WTC11 (cell line): Measurements from ENCODE around the gene CXCL8.

Experiments used
- HMGA2 ChIP-seq: fragments of 250-450 bp; sonication (Bioruptor Pico); IDR thresholded peaks from 2 replicates; pipeline ENCODE4 v1.4.0; 2021; ENCODE audit warnings: mild to moderate bottlenecking, moderate library complexity
- NR3C1 ChIP-seq: sonication (generic); formaldehyde crosslinking; conservative IDR thresholded peaks from 2 replicates; pipeline ENCODE4 v1.8.1; 2023; ENCODE audit warnings: low read depth, mild to moderate bottlenecking, missing genetic modification reagents
- TEAD1 ChIP-seq: sonication (generic); formaldehyde crosslinking; IDR thresholded peaks from 2 replicates; pipeline ENCODE4 v1.8.0; 2022; ENCODE audit warnings: mild to moderate bottlenecking, missing genetic modification reagents
- TF ChIP-seq, protein P1 (sequence below): fragments of 200-600 bp; IDR thresholded peaks from 2 replicates; pipeline ENCODE4 v1.8.0; 2022; ENCODE audit warnings: antibody characterized with exemption
- TF ChIP-seq, protein P2 (sequence below): fragments of 250-450 bp; sonication (Bioruptor Pico); IDR thresholded peaks from 2 replicates; pipeline ENCODE4 v1.9.0; 2021; ENCODE audit warnings: moderate library complexity, mild to moderate bottlenecking, inconsistent platforms, borderline replicate concordance
- TF ChIP-seq, protein P3 (sequence below): sonication (generic); formaldehyde crosslinking; IDR thresholded peaks from 2 replicates; pipeline ENCODE4 v1.8.1; 2022; ENCODE audit warnings: low read depth, mild to moderate bottlenecking, moderate library complexity, missing genetic modification reagents, borderline replicate concordance

DNA sequence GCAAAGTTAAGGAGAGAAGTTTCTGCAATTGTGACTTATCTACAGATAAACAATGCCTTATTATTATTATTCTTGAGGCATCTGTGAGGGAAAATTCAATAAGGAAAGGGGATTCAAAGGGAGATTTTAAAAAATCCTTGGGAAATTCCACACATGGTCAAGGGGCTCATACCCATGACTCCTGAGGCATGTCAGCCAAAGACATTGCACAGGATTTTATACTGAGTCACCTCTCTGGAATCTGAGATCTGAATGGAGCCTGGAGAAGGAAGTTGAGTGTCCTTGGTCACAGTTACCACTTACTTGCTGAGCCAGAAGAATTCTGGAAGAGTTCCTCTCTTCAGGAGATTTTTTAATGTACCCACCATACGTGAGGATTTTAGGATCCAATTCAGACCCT lies 14.4 kb upstream of the CXCL8 start:
- TF ChIP-seq, protein P1, sequence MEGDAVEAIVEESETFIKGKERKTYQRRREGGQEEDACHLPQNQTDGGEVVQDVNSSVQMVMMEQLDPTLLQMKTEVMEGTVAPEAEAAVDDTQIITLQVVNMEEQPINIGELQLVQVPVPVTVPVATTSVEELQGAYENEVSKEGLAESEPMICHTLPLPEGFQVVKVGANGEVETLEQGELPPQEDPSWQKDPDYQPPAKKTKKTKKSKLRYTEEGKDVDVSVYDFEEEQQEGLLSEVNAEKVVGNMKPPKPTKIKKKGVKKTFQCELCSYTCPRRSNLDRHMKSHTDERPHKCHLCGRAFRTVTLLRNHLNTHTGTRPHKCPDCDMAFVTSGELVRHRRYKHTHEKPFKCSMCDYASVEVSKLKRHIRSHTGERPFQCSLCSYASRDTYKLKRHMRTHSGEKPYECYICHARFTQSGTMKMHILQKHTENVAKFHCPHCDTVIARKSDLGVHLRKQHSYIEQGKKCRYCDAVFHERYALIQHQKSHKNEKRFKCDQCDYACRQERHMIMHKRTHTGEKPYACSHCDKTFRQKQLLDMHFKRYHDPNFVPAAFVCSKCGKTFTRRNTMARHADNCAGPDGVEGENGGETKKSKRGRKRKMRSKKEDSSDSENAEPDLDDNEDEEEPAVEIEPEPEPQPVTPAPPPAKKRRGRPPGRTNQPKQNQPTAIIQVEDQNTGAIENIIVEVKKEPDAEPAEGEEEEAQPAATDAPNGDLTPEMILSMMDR: no peak
- TF ChIP-seq, protein P2, sequence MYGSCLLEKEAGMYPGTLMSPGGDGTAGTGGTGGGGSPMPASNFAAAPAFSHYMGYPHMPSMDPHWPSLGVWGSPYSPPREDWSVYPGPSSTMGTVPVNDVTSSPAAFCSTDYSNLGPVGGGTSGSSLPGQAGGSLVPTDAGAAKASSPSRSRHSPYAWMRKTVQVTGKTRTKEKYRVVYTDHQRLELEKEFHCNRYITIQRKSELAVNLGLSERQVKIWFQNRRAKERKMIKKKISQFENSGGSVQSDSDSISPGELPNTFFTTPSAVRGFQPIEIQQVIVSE: no peak
- TF ChIP-seq HMGA2 (CRISPR knock-in tag) (no peak), TEAD1 (CRISPR knock-in tag) (no peak), NR3C1 (CRISPR knock-in tag) (no peak)
- TF ChIP-seq, protein P3, sequence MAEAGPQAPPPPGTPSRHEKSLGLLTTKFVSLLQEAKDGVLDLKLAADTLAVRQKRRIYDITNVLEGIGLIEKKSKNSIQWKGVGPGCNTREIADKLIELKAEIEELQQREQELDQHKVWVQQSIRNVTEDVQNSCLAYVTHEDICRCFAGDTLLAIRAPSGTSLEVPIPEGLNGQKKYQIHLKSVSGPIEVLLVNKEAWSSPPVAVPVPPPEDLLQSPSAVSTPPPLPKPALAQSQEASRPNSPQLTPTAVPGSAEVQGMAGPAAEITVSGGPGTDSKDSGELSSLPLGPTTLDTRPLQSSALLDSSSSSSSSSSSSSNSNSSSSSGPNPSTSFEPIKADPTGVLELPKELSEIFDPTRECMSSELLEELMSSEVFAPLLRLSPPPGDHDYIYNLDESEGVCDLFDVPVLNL (CRISPR knock-in tag): no peak
